Stimulated activated effector memory CD8-positive, alpha-beta T cell treated with anti-CD3 and anti-CD28 coated beads, Interleukin-12 subunit alpha, Interleukin-12 subunit beta, amount 100 ng/mL, for 72 hours (primary cell): ENCODE data around the gene CCDC97.

Experiments used
- ATAC-seq: fragments of 150-1000 bp; cut with Tn5 transposase; 2 replicates; pipeline ENCODE4 v1.10.0; 2021
- DNase-seq, 2 donors: peaks; one replicate each; pipeline ENCODE4 v3.0.0; 2021 to 2022; ENCODE audit warnings: low spot score in 2 of 2
- H3K27ac Mint-ChIP-seq: one replicate; pipeline ENCODE4 v1.8.0; 2022; ENCODE audit warnings: mild to moderate bottlenecking, mixed read lengths
- H3K36me3 Mint-ChIP-seq: one replicate; pipeline ENCODE4 v1.8.0; 2022; ENCODE audit warnings: mild to moderate bottlenecking, mixed read lengths
- H3K4me1 Mint-ChIP-seq: one replicate; pipeline ENCODE4 v1.8.0; 2022; ENCODE audit warnings: mixed read lengths
- H3K4me3 Mint-ChIP-seq: one replicate; pipeline ENCODE4 v1.8.0; 2022; ENCODE audit warnings: mild to moderate bottlenecking, mixed read lengths
- H3K9me3 Mint-ChIP-seq: one replicate; pipeline ENCODE4 v1.8.0; 2022; ENCODE audit warnings: mixed read lengths

Gene CCDC97

DNA sequence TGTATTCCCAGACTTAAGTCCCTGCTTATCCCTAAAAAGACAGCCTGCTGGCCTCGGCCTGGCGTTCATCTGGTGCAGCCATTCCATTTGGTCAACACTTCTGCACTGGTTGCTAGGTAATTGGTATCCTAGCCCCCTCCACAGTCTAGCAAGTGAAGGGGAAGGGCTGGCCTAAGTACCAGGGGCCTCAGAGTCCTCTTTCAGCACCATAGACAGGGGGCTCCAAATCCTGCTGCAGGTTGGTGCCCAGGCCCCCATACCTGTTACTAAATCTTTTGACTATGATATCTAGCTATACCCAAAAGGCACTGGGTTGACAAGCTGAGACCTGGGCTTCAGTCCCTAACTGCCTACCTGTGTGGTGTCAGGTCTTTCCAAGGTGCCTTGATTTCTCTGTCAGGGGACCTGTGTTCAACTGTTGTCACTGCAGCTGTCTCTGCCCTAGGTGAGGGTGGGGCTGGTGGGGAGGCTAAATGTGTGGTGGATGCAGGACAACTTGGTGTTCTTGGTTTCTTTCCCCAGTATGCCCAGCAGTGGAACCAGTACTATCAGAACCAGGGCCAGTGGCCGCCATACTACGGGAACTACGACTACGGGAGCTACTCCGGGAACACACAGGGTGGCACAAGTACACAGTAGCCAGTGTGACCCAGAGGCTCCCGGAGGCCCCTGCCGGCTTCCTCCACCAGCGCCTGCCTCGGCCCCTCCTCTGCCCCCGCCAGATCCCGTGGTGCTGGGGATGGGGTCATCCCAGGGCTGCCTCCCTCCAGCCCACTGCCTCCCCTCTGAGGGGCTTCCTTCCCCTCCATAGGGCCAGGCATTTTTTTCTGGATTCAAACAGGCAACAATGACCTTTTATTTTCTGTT, 3.8 kb upstream of the CCDC97 start:
- H3K36me3 Mint-ChIP-seq: peaks cover 100% of the 10 kb centered on the region
- no peak for ATAC-seq

DNA sequence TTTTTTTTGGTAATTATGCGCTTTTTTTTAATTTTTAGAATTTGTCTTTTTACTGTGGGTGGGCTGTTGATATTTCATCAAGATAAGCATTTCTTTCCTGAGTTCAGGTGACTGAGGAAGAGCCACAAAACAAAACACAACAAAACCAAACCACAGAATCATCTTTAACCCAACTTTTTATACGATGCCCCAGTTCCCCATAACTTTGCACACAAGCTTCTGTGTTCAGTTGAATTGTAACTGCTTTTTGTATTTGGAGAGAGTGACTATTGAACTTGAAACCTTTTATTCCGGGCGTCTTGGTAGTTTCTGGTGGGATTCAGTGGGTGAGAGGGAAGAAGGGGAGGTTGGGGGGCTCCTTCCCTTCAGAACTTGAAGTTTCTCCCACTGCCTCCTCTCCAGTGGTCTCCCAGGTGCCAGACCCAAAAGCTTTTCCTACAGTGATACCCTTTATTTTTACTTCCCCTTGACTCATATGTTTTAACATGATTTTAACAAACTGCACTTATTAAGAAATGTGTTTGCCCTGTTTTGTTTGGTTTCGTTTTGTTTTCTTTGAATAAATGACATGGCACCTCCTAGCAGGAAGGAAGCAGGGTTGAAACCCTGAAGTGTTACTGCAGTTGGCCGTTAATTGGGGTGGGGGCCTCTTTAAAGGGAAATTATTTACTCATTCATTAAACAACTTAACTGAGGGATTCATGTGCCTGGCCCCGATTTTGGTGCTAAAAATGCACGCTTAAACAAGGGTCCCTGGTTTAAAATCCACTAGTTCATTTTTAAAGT, 2.7 kb upstream of the CCDC97 start:
- Mint-ChIP-seq H3K4me3 (peak overlapping the region; percentile 88), H3K36me3 (peaks cover 97% of the 10 kb centered on the region), H3K27ac (peak overlapping the region; percentile 99), H3K9me3 (no peaks in the 10 kb centered on the region), H3K4me1 (peaks cover 96% of the 10 kb centered on the region)
- DNase-seq (no peak), ATAC-seq (no peak)

More for the DNA sequence above, 3.8 kb upstream of the CCDC97 start:
- peak overlapping the region; percentile 99 for H3K27ac Mint-ChIP-seq
- DNase-seq: no peak
- no peaks in the 10 kb centered on the region for H3K9me3 Mint-ChIP-seq
- H3K4me3 Mint-ChIP-seq: peak overlapping the region; percentile 88
- H3K4me1 Mint-ChIP-seq: peaks cover 96% of the 10 kb centered on the region

DNA sequence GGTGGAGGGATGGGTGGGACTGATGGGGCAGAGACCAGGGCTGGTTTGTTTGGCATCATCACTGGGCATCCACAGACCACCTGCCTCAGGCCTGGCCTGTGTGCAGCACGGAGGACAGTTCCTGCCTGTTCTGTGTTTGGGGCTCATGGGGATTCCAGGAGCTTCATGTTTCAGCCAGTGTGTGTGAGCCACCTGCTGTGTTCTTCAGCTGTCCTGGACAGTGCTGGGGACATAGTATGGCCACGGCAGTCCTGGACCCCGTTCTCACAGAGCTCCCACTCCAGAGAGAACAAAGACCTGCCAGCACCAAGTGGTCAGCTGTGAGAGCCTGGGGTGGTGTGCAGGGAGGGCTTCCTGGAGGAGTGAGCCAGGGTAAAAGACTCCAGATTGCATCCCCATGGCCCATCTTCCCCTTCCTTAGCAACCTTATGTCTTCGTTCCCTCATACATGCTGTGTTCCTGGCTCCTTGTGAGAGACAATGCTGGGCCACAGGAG, 2.0 kb upstream of the CCDC97 start:
- DNase-seq (no peak), ATAC-seq (peak; percentile 1)
- Mint-ChIP-seq H3K4me1 (peaks cover 95% of the 10 kb centered on the region), H3K4me3 (peak overlapping the region; percentile 88), H3K36me3 (peaks cover 97% of the 10 kb centered on the region), H3K27ac (peak overlapping the region; percentile 99), H3K9me3 (no peaks in the 10 kb centered on the region)

DNA sequence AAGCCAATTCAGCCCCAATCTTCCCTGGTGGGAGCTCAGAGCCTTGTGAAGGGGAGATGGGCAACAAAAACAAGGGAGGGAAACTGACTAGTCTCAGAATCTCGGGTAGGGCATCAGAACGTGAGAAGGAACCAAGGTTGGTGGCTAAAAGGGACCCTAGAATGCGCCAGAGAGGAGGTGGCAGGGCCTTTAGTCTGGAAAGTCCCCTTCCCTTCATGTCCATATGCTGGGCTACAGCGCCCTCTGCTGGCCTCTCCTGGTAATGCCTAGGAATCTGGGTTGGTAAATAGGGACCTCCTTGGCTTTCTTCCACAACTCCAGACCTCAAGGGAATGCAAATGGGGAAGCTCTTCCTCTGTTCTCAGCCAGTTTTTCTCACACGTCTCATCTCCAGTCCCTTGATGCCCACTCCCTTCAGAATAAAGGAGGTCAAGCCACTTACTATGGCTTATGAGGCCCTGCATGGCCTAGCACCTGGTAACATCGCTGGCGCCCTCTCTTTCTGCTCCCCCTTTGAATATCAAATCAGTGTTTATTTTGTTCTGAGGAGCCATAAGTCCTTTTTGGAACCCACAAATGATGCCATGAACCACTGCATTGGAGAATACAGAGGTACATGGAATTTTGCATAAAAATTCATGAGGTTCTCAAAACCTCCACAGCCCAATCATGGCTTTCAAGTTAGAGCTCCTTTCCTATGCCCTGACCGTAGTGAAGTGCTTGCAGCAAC, 1.4 kb upstream of the CCDC97 start:
- ATAC-seq: peak; percentile 70

DNA sequence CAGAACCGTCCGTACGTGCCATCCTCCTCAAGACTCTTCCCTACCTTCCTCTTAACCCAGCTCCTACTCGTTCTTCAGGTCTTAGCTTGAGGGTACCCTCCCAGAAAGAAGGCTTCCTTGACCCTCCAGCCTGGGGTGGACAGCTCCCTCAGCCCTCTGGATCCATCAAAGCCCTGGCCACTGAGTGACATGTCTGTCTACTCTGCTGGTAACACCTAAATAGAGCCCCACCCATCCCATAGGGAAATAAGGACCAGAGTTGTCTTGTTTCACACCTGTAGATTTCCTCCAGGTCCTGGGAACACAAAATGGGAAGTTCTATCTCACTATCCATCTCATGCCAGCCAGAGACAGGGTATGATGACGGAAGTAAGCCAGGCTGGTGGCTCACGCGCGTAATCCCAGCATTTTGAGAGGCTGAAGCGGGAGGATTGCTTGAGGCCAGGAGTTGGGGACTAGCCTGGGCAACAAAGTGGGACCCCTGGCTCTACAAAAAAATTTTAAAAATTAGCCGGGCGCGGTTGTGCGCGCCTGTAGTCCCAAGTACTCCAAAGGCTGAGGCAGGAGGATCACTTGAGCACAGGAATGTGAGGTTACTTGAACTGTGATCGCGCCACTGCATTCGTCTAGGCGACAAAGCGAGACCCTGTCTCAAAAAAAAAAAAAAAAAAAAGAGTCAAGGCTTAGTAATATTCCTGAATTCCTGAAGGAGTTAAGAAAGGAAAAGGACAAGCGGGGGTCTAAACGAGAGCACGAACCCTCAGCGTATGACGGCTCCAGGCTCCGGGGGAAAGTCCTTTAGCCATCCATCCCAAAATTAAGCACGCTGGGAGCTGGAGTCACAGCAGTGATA, 566 bp upstream of the CCDC97 start:
- H3K9me3 Mint-ChIP-seq: no peaks in the 10 kb centered on the region
- DNase-seq (no peak), ATAC-seq (no peak)
- peaks cover 97% of the 10 kb centered on the region for H3K36me3 Mint-ChIP-seq
- H3K4me3 Mint-ChIP-seq: peak overlapping the region; percentile 88
- peaks cover 89% of the 10 kb centered on the region for H3K4me1 Mint-ChIP-seq
- H3K27ac Mint-ChIP-seq: peak overlapping the region; percentile 99

More for the DNA sequence above, 1.4 kb upstream of the CCDC97 start:
- Mint-ChIP-seq H3K27ac (peak overlapping the region; percentile 99), H3K4me3 (peak overlapping the region; percentile 88), H3K9me3 (no peaks in the 10 kb centered on the region), H3K4me1 (peaks cover 95% of the 10 kb centered on the region), H3K36me3 (peaks cover 97% of the 10 kb centered on the region)
- DNase-seq: peak; percentile 96 to 99

DNA sequence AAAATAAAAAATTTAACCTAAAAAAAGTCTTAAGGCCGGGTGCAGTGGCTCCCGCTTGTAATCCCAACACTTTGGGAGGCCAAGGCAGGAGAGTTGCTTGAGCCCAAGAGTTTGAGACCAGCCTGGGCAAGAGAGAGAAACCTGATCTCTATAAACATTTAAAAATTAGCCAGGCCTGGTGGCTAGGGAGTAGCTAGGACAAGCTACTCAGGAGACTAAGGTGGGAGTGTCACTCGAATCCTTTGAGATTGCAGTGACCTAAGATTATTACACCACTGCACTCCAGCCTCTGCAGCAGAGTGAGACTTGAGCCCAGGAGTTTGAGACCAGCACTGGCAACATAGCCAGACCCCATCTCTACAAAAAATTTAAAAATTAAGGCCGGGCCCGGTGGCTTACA, 1.1 kb downstream of the CCDC97 start:
- H3K27ac Mint-ChIP-seq: peak overlapping the region; percentile 99
- peaks cover 75% of the 10 kb centered on the region for H3K4me1 Mint-ChIP-seq
- DNase-seq (no peak), ATAC-seq (no peak)
- H3K4me3 Mint-ChIP-seq: peak overlapping the region; percentile 88
- H3K9me3 Mint-ChIP-seq: no peaks in the 10 kb centered on the region
- peaks cover 97% of the 10 kb centered on the region for H3K36me3 Mint-ChIP-seq

DNA sequence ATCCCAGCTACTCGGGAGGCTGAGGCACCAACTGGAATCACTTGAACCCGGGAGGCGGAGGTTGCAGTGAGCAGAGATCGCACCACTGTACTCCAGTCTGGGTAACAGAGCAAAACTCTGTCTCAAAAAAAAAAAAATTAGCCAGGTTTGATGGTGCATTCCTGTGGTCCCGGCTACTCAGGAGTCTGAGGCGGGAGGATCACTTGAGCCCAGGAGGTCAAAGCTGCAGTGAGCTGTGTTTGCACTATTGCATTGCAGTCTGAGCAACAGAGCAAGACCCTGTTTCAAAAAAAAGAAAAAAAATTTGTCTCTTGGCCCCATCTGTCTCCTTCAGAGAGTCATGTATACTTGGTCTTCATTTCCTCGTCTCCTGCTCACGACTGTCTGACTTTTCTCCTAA, 1.6 kb downstream of the CCDC97 start:
- no peak for ATAC-seq
- peaks cover 75% of the 10 kb centered on the region for H3K4me1 Mint-ChIP-seq
- peak overlapping the region; percentile 88 for H3K4me3 Mint-ChIP-seq
- no peaks in the 10 kb centered on the region for H3K9me3 Mint-ChIP-seq
- peak overlapping the region; percentile 99 for H3K27ac Mint-ChIP-seq
- no peak for DNase-seq
- H3K36me3 Mint-ChIP-seq: peaks cover 97% of the 10 kb centered on the region

DNA sequence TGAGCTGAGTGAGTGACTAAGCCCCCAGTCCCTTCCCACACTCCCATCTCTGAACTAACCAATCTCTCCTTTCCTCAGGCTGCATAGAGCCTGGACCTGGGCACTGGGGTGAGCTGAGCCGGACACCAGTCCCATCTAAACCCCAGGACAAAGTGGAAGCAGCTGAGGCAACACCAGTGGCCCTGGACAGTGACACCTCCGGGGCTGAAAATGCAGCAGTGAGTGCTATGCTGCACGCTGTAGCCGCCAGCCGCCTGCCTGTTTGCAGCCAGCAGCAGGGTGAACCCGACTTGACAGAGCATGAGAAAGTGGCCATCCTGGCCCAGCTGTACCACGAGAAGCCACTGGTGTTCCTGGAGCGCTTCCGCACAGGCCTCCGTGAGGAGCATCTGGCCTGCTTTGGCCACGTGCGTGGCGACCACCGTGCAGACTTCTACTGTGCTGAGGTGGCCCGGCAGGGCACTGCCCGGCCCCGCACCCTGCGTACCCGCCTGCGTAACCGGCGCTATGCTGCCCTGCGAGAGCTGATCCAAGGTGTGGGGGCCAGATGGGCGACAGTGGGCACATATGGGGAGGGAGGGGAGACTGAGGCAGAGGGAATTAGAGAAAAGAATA, 6.4 kb downstream of the CCDC97 start:
- Mint-ChIP-seq H3K27ac (peak overlapping the region; percentile 97), H3K36me3 (peaks cover 99% of the 10 kb centered on the region), H3K4me3 (no peak overlapping the region), H3K4me1 (peaks cover 47% of the 10 kb centered on the region), H3K9me3 (no peaks in the 10 kb centered on the region)
- ATAC-seq (no peak), DNase-seq (no peak)

DNA sequence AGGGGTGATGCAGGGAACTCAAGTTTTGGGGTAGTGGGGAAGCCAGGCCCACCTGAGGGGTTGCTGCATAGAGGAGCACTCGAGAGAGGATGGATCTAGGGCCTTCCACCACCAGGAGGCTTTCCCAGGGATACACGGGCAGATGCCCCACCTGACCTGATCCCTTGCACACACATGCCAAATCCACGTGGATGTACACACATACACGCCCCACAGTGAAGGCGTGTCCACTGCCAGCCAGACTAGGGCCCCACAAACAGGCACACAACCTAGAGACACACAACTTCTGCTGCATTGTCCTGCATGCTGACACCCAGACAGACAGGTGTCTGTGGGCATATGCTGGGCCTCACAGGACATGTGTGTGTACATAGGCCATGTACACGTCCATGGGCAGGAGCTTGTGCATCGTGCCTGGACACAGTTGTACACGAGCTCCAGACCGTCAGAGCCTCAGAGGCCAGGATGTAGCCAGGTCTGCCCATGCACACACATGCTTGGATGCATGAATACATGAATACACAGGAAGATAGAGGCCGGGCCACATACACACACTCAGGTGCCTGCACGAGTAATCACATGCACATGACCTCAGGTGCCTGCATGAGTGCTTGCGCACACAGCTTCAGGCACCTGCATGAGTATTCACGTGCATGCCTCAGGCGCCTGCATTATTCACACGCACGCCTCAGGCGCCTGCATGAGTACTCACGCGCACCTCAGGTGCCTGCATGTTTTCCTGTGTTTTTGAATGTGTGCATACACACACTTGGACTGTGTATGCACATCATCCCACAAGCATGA, 8.9 kb downstream of the CCDC97 start:
- ATAC-seq: no peak
- Mint-ChIP-seq H3K27ac (peak overlapping the region; percentile 97), H3K9me3 (no peaks in the 10 kb centered on the region), H3K36me3 (peaks cover 100% of the 10 kb centered on the region), H3K4me1 (peaks cover 44% of the 10 kb centered on the region), H3K4me3 (no peak overlapping the region)
- DNase-seq: no peak

DNA sequence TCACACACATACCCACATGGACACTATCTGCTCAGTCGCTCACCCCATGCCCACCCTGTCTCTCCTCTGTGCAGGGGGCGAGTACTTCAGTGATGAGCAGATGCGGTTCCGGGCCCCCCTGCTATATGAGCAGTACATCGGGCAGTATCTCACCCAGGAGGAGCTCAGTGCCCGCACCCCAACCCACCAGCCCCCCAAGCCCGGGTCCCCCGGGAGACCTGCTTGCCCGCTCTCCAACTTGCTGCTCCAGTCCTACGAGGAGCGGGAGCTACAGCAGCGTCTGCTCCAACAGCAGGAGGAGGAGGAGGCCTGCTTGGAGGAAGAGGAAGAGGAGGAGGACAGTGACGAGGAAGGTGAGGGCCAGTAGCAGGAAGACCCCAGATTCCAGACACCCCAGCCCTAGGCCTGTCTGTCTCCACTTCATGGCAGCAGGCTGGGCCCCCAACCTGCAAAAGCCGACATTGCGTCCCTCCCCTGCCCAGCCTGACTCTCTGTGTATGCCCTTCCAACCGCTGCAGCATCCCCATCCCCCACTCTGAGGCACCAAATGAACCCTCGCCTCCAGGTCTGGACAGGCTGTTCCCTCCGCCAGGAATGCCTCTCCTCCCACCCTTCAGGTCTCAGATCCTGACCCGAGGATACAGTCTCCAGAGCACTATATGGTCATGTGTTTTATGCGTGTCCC, 9.7 kb downstream of the CCDC97 start:
- Mint-ChIP-seq H3K36me3 (peaks cover 100% of the 10 kb centered on the region), H3K4me1 (peaks cover 52% of the 10 kb centered on the region), H3K27ac (peak overlapping the region; percentile 97), H3K4me3 (no peak overlapping the region), H3K9me3 (no peaks in the 10 kb centered on the region)
- no peak for ATAC-seq
- no peak for DNase-seq

DNA sequence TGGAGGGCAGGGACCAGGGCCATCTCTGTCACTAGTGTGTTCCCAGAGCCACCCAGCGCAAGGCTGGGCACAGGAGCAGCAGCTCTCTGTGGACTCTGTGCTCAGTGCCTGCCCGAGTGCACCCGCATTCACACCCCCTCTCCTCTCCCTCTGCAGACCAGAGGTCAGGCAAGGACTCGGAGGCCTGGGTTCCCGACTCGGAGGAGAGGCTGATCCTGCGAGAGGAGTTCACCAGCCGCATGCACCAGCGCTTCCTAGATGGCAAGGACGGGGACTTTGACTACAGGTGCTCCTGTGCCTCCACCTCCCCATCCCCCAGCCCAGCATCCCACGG, 10.2 kb downstream of the CCDC97 start:
- peaks cover 100% of the 10 kb centered on the region for H3K36me3 Mint-ChIP-seq
- no peak for ATAC-seq
- H3K27ac Mint-ChIP-seq: peak overlapping the region; percentile 97
- H3K4me3 Mint-ChIP-seq: no peak overlapping the region
- no peak for DNase-seq
- H3K4me1 Mint-ChIP-seq: peaks cover 57% of the 10 kb centered on the region
- H3K9me3 Mint-ChIP-seq: no peaks in the 10 kb centered on the region

DNA sequence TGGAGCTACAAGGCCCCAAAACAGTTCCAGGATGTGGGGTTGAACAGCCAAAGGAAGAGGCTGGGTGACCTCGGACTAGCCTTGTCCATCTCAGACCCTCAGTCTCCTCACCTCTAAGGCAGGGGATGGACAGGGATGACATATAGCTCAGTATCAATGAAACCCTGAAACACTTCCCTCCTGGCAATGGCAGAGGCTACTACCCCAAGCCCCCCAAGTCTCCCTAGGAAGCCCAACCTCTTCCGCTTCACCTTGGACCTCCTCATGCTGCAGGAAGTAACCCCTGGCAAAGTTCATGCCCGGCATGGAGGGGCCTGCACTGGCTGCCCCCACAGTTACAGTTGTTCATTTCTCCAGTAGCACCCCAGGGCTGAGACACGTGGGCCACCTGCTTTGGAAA, 10.6 kb downstream of the CCDC97 start:
- Mint-ChIP-seq H3K36me3 (peaks cover 100% of the 10 kb centered on the region), H3K27ac (peak overlapping the region; percentile 97), H3K4me1 (peaks cover 61% of the 10 kb centered on the region), H3K4me3 (no peak overlapping the region), H3K9me3 (no peaks in the 10 kb centered on the region)
- ATAC-seq: no peak
- no peak for DNase-seq

DNA sequence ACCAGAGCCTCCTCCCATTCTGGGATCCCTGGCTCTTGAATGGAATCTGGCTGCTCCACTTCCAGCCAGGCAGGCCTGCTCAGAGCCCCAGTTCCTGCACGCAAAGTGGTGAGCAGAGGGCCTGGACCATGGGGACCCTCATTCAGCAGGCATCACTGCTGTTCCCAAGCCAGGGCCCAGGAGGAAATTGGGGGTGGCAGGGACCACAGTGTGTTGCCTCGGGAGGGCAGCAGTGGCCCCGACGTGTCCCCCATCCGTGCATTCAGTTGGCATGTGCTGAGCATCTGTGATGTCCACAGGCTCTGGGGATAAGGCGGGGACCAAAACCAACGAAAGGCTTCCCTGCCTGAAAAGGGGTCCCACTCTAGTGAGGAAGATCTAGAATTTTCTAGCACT, 11.2 kb downstream of the CCDC97 start:
- H3K9me3 Mint-ChIP-seq: no peaks in the 10 kb centered on the region
- H3K4me1 Mint-ChIP-seq: peaks cover 63% of the 10 kb centered on the region
- no peak overlapping the region for H3K4me3 Mint-ChIP-seq
- peaks cover 97% of the 10 kb centered on the region for H3K36me3 Mint-ChIP-seq
- H3K27ac Mint-ChIP-seq: peak overlapping the region; percentile 97
- ATAC-seq (no peak), DNase-seq (no peak)
